HG02798 (cell line): ENCODE data around the gene WNT3A.

ENCODE experiments used
- ATAC-seq: cut with Tn5 transposase; IDR thresholded peaks from one replicate; pipeline ENCODE4 v1.9.1; 2021; ENCODE audit warnings: mild to moderate bottlenecking; ENCODE audit not compliant: unreplicated experiment, poor library complexity

Gene WNT3A

DNA sequence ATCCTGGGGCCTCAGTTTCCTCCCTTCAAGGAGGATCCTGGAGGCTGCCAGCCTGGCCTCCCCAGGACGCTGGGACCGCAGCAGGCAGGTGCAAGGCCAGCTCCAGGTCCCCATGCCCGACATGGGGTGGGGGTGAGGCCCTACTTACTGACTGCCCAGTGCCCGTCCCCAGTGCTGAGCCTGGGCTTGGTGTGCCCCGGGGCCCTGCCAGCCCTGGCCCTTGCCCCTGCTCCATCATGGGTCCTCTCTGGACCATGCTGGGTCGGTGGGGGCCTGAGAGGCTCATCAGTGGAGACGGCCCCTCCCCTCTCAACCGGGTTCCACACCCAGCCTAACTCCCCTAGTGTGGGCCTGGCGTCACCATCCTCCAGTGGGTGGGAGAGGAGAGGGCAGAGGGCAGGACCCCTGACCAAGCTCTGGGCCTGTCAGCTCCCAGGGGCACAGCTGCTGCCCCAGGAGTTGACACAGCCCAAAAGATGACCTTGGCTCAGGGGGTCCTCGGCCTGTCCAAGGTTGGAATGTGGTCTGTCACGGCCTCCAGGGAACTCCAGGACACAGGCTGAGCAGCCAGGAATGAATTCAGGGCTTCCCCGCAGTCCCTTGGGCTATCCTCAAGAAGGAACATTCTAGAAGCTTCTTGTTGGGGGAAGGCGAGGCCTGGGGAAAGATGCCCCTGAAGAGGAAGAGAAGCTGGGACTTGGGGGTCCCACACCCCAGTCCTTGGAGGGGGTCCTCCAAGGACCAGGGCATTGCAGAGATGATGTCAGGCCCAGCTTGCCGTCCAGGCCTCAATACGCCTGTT is 58.1 kb downstream of the WNT3A start:
- ATAC-seq = no peak

DNA sequence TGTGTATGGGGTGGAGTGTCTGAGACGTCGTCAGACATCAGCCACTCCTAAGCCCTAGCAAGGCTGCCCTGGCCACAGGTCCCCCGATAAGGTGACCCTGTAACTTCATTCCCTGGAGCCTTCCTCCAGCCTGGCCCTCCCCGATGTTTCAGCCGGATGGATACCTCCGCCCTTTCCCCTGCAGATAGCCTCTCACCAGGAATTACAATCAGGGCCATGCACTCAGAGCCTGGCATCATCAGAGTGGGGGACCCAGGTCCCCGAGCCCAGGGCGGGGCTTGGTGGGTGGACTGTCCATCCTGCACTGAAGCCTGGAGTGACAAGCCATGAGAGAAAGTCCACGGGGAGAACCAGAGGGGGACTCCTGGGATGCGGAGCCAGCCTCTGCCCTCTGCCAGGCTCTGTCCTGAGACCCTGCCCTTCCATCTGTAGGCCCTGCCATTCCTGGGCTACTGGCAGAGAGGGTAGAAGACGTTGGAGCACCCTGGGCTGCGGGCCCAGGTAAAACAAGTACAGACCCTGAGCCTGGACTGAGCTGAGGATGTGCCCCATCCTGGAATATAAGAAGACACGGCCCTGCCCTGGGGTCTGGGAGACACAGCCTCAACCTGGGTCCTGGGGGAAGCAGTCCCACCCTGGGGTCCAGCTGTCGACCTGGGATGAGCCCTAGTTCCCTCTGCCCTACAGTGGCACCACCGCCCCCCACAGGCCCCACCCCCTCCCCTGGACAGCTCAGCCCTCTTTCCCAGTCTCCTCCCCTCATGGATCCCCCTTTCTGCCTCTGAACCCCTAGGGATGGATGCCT is 58.9 kb downstream of the WNT3A start:
- no peak for ATAC-seq

DNA sequence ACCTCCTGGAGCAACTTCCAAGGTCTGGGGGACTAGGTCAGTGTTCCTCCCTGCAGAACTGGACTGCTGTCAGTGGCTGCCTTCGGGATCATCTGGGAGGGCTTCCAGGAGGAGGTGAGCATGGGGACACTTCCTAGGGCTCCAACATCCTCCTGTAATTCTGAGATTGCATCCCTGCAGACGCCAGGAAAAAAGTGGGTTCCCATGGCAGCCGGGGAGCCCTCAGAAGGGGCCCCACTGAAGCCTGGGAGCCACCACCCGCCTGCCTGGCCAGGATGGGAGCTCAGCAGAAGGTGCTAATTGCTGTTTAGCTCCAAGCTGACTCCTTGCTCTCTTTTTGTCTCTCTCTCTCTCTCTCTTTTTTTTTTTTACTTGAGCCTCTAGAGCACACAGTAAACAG is 59.6 kb downstream of the WNT3A start:
- no peak for ATAC-seq

DNA sequence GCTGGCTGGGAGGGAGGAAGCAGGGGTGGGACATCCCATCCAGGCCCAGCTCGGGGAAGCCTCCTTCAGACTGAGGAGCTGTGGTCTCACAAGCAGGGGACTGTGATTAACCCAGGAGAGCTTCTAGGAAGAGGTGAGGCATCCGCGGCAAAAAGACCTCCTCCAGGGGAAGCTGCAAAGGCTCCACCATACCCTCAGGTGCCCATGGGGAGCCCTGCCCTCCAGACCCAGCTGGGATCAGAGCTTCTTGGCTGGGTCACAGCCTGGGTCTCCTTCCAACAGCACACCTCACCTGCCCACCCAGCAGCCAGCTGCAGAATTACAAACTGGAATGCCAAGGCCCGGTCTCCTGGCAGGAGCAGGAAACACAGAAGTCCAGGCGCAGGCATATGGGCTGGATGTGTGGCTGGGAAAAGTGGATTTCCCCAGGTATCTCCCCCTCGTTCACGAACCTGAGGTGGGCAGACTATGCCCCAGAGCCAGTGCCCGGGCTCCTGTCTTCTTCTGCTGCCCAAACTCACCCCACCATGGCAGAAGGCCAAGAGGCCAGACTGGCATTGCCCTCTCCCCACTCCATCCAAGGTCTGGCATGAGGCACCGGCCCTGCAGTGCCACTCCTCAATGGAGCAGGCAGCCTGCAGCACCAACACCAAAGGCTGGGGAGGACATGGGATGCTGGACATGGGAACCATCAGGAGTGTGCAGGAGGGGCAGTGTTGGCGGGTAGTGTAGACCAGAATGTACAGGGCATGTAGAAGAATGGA is 60.3 kb downstream of the WNT3A start:
- ATAC-seq = no peak

DNA sequence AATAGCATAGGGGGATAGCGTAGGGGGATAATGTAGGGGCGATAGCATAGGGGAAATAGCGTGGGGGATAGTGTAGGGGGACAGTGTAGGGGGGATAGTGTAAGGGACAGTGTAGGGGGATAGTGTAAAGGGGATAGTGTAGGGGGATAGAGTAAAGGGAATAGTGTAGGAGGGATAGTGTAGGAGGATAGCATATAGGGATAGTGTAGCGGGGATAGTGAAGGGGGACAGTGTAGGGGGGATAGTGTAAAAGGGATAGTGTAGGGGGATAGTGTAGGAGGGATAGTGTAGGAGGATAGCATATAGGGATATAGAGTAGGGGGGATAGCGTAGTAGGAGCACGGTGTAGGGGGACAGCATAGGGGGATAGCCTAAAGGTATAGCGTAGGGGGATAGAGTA is 61.6 kb downstream of the WNT3A start:
- ATAC-seq = no peak

DNA sequence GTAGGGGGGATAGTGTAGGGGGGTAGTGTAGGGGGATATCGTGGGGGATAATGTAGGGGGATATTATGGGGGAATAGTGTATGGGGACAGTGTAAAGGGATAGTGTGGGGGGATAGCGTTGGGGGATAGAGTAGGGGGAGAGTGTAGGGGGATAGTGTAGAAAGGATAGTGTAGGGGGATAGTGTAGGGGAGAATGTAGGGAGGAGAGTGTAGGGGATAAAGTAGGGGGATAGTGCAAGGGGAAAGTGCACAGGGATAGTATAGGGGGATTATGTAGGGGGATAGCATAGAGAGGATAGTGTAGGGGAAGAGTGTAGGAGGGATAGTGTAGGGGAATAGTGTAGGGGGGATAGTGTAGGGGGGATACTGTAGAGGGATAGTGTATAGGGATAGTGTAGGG is 63.4 kb downstream of the WNT3A start:
- ATAC-seq = no peak

DNA sequence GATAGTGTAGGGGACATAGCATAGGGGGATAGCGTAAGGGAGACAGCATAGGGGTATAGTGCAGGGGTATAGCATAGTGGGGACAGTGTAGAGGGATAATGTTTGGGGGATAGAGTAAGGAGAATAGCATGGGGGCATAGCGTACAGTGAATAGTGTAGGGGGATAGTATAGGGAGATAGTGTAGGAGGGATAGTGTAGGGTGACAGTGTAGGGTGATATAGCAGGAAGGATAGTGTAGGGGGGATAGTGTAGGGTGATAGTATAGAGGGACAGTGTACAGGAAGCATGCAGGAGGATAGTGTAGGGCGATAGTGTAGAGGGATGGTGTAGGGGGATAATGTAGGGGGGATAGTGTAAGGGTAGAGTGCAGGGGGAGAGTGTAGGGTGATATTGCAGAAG is 64.1 kb downstream of the WNT3A start:
- ATAC-seq = no peak

DNA sequence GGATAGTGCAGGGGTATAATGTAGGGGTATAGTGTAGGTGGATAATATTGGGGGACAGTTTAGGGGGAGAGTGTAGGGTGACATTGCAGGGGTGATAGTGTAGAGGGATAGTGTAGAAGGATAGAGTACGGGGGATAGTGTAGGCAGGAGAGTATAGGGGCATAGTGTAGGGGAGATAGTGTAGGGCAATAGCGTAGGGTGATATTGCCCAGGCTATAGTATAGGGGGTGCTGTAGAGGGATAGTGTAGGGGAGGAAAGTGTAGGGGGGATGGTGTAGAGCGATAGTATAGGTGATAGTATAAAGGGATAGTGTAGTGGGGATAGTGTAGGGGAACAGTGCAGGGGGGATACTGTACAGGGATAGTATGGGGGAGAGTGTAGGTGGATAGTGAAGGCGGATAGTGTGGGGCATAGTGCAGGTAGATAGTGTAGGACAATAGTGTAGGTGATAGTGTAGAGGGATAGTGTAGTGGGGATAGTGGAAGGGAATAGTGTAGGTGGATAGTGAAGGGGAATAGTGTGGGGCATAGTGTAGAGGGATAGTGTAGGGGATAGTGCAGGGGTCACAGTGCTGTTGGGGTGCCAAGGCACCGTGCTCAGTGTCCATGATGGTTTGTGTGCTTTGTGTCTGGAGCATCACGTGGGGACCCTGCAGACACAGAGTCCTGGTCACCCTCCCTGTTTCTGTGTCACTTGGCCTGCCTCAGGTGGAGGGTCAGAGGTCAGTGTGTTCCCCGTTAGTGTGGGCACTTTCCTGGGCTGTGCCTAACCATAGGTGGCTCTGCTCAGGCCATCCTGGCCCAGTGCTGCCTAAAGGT is 65.2 kb downstream of the WNT3A start:
- no peak for ATAC-seq

DNA sequence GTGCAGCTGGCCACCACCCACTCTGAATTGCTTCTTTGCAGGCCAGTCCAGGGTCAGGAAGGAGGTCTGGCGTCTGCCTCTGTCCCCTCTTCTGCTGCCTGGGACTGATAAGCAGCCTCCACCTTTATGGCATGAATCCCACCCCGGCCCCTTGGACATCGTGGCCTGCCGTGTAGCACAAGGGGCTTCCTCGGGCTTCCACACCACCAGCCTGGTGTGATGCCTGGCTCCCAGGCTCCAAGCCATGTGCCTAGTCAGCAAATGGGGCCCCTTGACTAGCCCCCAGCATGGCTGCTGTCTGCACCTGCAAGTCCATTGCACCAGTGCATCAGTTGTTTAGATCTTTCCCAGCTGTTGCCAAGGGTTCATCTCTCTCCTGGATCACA is 65.9 kb downstream of the WNT3A start:
- ATAC-seq = no peak

DNA sequence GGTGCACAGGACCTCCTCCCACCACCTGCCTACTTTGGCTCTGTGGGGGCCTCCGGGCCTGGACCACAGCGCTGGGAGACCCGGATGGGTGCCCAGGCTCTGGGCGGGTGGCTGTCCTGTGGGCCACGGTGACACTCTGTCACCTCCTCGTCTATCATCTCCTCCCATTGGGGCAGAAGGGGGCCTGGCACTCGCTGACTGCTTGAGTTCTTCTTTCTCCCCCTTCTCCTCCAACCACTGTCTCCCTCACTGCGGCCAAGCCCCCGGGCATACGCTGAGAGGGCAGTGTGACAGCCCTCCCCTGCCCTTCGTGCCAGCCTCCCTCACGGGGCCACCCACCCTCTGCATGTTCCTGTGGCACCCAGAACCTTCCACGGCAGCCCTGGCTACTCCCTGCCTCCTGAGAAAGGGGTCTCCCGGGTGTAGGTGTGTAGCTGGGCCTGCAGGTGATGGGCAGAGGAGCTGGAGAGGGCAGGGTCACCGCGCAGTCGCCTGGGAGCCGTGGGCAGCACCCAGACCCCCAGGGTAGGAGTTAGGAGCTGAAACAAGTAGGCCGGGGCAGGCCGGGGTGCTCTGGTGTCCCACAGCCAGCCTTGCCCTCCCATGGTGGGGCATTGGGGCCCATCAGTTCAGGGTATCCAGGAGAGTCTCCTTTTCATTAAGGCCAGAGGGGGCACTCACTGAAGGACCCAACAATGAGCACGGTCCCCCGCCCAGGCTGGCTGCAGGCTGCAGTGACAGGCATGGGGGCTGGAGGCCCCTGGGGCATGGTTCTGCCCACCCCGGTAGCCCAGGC is 66.5 kb downstream of the WNT3A start:
- no peak for ATAC-seq

DNA sequence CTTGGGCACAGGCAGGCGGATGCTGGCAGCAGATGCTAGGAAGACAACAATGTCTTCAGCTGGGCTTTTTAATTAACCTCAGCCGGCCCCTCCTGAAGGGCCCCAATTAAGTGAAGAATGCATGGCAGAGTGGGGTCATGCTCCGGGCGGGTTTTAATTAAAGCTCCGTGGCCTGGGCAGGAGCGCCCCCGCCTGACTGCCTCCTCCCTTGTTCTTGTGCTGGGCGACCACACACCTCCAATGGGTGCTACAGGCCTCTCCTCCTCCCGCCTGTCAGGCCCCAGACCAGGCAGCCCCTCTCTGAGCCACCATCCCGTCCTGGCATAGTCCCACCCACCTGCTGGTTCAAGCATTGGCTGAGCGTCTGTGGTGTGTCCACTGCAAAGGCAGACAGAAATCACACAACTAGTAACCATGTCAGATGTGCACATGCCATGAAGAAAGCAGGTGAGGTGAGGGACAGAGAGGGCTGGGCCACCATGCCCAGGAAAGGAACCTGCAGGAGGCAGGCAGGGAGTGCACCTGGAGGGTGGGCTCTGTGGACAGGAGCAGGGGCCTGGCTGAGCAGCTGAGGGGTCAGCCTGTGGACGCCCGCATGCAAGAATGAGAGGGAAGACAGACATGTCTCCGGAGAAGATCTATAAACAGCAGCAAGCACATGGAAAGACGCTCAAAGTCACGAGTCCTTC is 67.2 kb downstream of the WNT3A start:
- peak; percentile 33 for ATAC-seq

DNA sequence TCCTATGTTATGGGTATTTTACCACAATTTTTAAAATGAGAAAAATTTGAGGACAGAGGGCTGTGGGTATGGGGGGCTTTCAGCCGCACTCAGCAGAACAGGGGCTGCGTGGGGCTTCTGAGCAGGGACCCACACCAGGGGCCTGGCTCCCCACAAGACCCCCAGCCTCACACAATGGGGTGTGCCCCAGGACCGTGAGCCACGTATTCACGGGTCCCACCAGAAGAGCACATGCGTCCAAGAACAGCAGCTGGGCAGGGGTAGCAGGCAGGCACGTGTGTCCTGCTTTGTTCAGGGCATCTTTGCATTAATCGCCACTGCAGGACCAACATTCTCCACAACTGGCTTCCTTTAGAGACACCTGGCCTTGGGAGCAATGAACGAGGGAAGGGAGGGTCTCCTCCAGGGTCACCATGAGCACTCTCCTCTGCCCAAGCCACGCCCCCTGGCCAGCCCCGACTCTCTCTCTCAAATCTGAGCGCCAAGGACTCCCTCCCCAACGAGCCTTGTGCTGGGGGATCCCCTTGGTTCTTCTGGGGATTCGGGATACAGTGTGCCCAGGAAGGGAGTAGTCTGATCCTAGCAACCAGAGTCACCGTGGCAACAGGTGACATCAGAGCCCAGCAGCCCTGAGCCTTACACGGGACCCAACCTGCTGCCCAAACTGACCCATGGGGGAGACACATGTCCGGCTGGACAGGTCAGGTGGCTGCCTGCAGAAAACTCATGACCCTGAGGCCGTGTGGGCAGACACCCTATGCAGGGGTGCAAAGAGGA is 68.3 kb downstream of the WNT3A start:
- ATAC-seq = no peak

DNA sequence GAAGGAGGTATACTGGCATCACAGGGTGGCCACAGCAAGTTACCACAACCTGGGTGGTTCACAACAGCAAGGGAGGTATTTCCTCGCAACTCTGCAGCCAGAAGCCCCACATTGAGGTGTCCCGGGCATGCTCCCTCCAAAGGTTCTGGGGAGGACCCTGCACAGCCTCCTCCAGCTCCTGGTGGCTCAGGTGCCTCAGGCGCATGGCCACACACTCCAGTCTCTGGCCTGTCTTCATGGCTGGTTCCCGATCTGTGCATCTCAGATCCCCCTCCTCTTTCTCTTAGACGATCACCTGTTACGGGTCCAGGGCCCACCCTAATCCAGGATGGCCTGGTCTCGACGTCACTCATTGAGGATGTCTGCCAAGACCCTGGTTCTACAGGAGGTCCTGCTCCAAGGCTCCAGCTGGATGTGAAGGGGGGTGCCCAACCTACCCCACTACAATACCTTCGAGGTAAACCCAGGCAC is 69.0 kb downstream of the WNT3A start:
- no peak for ATAC-seq

DNA sequence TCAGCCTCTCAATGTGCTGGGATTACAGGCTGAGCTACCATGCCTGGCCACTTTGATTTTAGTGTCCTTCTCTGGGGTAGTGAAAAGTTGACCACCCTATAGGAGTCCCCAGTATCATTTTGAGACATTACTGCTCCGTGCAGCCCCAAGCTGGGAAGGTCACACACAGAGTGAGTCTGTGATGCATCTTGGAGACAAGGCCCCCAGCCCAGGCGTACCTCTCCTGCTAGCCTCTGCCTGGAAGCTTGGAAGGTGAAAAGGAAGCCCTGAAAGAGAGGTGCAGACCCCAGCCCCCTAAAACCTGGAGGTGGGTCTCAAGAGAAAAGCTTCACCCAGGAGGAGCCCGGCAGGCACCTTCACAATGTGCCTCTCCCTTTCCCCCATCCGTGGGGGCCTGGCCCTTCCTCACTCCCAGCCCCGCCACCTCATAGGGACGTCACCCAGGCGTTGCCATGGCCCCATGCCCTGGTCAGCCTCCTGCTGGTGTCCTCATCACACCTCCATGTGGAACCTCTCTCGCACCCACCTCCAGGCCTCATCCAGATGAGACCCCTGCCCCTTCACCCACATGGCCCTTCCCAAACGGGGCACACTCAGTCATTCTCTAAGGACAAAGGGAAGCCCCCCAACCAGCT is 70.1 kb downstream of the WNT3A start:
- ATAC-seq = no peak

DNA sequence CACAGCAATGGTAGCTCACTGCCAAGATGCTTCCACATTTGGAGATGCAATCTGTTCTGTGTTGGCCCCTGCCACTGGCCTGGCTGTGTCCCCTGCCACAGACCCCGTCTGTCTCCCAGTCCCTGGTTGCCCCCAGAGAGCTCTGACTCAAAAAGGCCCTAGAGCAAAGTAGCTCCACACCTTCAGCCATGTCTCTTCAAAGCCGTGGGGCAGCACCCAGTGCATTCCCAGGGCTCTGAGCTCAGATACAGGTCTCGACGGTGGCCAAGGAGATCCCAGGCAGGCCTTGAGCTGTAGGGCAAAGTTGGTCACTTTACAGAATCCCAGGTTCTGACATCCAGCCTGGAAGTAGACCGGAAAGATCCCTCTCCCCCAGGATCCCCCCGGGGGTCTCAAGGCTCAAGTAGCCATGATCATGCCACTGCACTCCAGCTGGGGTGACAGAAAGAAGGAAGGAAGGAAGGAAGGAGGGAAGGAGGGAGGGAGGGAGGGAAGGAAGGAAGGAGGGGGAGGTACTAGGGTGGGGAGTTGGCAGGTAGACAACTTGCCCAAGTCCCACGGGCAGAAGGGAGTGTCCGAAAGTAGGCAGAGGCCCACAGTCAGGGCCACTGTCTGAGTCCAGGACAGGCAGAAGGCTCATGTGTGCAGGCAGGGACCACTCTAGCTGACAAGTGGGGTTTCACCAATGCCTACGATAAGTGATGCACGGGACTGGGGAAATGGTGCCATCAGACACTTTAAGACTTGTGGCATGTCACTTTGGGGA is 71.0 kb downstream of the WNT3A start:
- no peak for ATAC-seq

DNA sequence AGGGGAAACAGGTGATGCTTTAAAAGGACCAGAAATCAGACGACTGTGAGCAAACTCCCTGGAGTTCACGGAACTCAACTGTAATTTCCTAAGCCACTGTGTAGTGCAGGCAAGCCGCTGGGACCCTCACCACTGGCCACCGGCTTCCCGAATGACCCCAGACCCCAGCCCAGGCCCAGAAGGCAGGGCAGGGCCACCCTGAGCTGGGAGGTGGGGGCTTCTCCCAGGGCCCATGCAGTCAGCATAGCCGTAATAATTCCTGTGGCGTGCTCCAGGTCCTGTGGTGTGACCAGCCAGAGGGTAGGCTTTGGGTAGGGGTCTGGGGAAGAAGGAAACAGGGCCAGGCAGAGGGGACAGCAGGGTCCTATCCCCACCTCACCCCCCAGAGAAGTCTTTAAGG is 72.2 kb downstream of the WNT3A start:
- no peak for ATAC-seq
